HG03378 (cell line): ENCODE measurements around the gene IFIH1.
A peak's percentile ranks its signal among the peaks of the same experiment; 100 is the strongest.

Source experiments
- ATAC-seq: cut with Tn5 transposase; IDR thresholded peaks from one replicate; pipeline ENCODE4 v1.9.1; 2021; ENCODE audit warnings: mild to moderate bottlenecking, moderate library complexity; ENCODE audit not compliant: unreplicated experiment

The IFIH1 gene

DNA sequence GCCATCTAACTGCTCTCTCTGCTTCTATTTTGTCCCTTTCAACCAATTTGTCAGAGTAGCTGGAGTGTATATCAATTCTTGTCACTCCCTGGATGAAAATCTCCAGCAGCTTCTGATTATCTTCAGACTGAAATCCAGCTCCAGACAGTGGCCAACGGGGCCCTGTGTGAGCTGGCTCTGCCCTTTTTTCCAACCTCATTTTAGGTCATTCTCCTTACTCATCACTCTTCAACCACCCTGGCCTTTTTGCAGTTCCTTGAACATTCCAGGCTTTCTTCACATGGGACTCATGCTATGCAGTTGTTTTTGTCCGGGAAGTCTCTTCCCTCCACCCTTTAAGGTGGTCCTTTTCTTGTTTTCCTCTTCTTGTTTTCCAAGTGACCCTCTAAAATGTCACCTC is 59.8 kb downstream of the IFIH1 start:
- no peak for ATAC-seq

GRCh38 chr2:162258169-162258568 is 60.3 kb downstream of the IFIH1 start:
- ATAC-seq, result no peak

DNA sequence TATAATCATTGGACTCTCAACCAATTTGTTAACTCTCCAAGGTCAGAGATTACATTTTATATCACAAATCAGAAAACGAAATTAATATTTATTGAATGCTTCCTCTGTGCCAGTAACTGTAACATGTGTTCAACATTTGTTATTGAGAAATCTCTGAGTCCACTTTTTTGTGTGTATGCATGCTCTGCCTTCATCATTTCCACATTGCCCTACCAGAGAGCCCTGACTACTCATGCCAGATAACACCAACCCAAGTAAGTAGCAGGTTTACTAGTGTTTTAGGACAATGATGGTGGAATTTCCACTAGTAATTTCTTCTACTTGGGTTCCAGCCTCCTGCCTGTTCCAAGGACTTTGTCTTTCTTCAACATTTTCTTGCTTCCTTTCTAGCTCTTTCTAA is 61.1 kb downstream of the IFIH1 start:
- no peak for ATAC-seq

DNA sequence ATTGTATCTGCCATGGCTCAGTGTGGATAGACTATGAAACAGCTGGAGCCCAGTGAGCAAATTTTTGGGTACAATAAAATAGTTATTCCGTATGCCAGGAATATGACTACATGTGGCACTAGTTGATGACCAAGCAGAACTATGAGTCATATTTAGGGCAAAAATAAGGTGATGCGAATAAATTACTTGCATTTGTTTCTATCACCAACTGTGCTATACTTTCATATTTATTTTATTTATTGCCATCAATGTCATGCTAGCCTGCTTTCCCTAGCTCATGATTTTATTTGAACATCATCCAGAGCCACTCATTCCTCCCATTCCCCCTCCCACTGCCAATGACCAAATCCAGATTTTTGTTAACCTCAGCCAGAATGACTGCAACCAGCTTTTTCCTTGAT is 61.9 kb downstream of the IFIH1 start:
- no peak for ATAC-seq

GRCh38 chr2:162254236-162254871 is 64.1 kb downstream of the IFIH1 start:
- ATAC-seq, result no peak

DNA sequence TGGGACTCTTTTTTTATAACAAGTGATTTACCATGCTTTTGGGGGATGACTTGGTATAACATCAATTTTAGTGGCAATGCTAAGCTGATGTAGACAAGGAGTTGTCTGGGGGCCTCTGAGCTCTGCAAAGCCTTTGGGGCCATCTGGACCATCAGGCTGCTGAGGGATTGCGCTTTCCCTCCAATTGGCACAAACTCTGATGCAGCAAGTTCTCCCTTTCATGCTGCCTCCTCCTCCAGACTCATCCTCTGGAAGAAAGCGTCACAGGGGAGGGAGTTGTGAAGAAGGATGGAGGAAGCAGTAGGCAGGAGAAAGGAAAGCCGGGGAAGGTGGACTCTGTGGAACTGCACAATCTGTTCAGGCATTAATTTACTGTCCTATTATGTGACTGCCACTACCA is 65.0 kb downstream of the IFIH1 start:
- ATAC-seq, result no peak

GRCh38 chr2:162252153-162252552 is 66.3 kb downstream of the IFIH1 start:
- no peak for ATAC-seq

- ATAC-seq, result no peak
These were observed 72.7 kb downstream of the IFIH1 start for GRCh38 chr2:162245781-162246180.

GRCh38 chr2:162245061-162245460 is 73.4 kb downstream of the IFIH1 start:
- ATAC-seq, result no peak

DNA sequence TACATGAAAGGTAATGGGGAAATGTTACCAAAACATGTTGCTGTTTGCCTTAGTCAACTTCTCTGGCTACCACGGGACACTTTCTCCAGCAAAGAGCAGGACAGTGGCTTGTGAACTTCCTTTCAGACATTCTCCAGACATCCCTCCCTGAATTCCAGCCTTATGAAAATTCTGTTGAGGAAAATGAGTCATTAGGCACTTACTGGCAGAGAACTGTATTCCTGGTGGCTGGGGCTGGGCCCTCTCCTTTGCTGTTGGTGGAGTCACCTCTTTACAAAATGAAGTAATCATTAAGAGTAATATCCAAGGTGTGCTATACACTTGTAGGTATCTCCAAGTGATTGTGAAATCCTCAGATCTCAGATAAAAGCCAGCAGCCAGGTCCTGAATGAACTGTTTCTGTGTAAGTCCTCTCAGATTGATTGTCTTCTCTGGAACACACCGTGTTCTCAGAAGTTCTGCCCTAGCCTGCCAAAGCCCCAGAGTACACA is 73.9 kb downstream of the IFIH1 start:
- ATAC-seq, result no peak

GRCh38 chr2:162243715-162244114 is 74.8 kb downstream of the IFIH1 start:
- no peak for ATAC-seq

DNA sequence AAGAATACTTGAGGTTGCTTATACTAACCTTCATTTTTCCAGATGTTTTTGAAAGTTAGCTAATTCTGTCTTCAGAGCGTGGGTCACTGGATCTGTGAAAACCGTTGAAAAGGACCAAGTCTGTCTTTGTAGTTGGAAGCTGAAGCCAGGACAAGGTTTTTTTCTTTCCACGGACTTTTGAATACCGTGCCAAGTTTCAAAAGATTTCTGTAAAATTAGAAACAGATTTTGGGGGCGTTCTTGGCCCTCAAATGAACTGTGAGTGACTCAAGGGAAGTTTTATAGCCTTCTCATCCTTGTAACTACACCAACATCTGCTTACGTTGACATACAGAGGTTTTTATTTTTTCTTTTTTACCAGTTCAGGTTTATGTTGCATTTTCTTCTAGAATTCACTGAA is 75.2 kb downstream of the IFIH1 start, which contains the start of gene FAP:
Gene FAP, minus strand, starts transcription at position 152 of the 400 bp plus-strand sequence. Its CDS starts 118 bp downstream, at position 34.
- ATAC-seq, result no peak

- ATAC-seq, result no peak
These were observed 75.8 kb downstream of the IFIH1 start for GRCh38 chr2:162242586-162243280.

DNA sequence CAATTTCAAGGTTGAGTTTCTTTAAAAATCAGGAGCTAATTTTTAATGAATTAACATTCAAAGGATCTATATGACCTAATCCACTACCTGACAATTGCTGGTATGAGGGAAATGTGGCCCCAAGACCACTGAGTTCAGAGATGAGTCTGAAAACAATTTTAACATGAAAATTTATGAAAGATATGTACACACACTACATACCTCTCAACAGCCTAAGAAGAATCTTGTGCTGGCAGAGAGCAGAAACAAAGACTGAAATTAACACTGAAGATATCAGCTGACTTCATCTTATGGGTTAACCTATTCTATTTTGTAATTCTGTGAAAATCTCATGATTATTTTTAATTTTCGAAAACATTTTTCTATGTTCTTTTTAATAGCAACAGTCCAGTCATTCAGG is 76.9 kb downstream of the IFIH1 start:
- ATAC-seq, result no peak

DNA sequence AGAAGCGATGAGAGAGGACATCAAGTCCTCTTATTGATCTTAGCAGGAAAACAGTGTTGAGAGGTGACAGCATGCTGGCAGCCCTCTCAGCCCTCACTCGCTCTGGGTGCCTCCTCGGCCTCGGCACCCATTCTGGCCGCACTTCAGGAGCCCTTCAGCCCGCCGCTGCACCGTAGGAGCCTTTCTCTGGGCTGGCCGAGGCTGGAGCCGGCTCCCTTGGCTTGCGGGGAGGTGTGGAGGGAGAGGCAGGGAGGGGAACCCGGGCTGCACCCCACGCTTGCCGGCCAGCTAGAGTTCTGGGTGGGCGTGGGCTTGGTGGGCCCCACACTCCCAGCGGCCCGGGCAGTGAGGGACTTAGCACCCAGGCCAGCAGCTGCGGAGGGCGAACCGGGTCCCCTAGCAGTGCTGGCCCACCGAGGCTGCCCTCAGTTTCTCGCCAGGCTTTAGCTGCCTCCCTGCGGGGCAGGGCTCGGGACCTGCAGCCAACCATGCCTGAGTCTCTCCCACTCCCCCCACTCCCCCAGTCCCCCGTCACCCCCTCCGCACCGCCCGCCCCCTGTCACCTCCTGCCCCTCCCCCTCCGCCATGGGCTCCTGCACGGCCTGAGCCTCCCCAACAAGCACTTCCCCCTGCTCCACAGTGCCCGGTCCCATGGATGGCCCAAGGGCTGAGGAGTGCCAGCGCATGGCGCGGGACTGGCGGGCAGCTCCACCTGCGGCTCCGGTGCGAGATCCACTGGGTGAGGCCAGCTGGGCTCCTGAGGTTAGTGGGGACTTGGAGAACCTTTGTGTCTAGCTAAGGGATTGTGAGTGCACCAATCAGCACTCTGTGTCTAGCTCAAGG is 83.6 kb downstream of the IFIH1 start:
- no peak for ATAC-seq

GRCh38 chr2:162233197-162233596 is 85.3 kb downstream of the IFIH1 start:
- ATAC-seq, result no peak

GRCh38 chr2:162232671-162233070 is 85.8 kb downstream of the IFIH1 start:
- ATAC-seq, result no peak

DNA sequence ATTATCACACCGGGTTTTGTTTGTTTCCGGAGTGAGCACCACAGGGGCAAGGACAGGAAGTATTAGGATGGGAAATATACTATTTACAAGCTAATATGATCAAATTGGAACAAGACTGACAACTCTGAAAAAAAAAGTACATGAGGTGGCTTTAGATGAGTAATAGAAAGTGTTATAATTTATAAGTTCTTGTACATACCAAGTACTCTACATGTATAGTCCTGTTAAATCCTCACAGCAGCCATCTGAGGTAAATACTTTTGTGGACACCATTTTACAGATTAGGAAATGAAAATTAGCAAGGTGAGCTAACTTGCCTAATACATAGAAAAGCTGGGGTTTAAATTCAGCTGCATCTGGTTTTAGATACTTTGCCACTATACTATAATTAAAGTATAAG is 86.5 kb downstream of the IFIH1 start:
- no peak for ATAC-seq

- ATAC-seq, result no peak
These were observed 87.7 kb downstream of the IFIH1 start for GRCh38 chr2:162230761-162231160.

GRCh38 chr2:162226836-162227235 is 91.6 kb downstream of the IFIH1 start:
- no peak for ATAC-seq

DNA sequence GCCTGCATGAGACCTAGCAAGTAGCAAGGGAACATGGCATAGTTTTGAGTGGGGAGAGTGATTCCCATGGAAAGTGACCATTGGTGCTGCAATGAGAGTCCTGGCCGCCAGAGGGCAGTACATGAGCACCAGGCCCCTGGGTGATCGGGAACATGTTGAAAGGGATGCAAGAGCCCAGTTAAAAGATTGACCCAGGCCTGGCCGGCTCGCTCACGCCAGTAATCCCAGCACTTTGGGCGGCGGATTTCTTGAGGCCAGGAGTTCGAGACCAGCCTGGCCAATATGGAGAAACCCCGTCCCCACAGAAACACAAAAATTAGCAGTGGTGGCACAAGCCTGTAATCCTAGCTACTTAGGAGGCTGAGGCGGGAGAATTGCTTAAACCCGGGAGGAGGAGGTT is 97.4 kb downstream of the IFIH1 start:
- ATAC-seq, result peak; percentile 87

- no peak for ATAC-seq
These were observed 98.1 kb downstream of the IFIH1 start for GRCh38 chr2:162220368-162220767.
